ENCODE results near the gene POMGNT2.

DNA sequence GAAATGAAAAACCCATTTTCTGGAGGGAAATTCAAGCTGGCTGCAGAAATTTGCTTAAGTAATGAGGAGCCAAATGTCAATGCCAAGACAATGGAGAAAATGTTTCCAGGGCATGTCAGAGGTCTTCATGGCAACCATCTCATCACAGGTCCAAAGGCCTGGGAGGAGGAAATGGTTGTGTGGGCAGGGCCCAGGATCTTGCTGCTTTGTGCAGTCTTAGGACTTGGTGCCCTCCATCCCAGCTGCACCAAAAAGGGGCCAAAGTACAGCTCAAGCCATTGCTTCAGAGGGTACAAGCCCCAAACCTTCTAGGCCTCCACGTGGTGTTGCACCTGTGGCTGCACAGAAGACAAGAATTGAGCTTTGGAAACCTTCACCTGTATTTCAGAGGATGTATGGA is 59.3 kb downstream of the POMGNT2 start:
- TF ChIP-seq, protein P1, sequence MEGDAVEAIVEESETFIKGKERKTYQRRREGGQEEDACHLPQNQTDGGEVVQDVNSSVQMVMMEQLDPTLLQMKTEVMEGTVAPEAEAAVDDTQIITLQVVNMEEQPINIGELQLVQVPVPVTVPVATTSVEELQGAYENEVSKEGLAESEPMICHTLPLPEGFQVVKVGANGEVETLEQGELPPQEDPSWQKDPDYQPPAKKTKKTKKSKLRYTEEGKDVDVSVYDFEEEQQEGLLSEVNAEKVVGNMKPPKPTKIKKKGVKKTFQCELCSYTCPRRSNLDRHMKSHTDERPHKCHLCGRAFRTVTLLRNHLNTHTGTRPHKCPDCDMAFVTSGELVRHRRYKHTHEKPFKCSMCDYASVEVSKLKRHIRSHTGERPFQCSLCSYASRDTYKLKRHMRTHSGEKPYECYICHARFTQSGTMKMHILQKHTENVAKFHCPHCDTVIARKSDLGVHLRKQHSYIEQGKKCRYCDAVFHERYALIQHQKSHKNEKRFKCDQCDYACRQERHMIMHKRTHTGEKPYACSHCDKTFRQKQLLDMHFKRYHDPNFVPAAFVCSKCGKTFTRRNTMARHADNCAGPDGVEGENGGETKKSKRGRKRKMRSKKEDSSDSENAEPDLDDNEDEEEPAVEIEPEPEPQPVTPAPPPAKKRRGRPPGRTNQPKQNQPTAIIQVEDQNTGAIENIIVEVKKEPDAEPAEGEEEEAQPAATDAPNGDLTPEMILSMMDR (IDR thresholded peaks at IDR 0.05) = no peak
- no peak for TF ChIP-seq POLR2A (IDR thresholded peaks at IDR 0.05)

All from ovary (tissue), 3 donors.